Stimulated activated naive CD8-positive, alpha-beta T cell treated with anti-CD3 and anti-CD28 coated beads, Interleukin-15, Interleukin-2, amounts not matched to agents 100 ng/mL and 50 ng/mL, for 24 hours (primary cell): ENCODE data around the gene MMAA.
"Not testable (repeated sequence)": the region's sequence is repeated elsewhere in the genome, so short reads cannot be mapped to it uniquely, and the experiment has no call there.

Experiments
- H3K27ac Mint-ChIP-seq: one replicate; pipeline ENCODE4 v1.8.0; 2021; ENCODE audit warnings: mild to moderate bottlenecking, mixed read lengths
- H3K27me3 Mint-ChIP-seq: one replicate; pipeline ENCODE4 v1.8.0; 2021; ENCODE audit warnings: mixed read lengths
- H3K36me3 Mint-ChIP-seq: one replicate; pipeline ENCODE4 v1.8.0; 2021; ENCODE audit warnings: low read depth, mixed read lengths
- H3K4me1 Mint-ChIP-seq: one replicate; pipeline ENCODE4 v1.8.0; 2021; ENCODE audit warnings: low read depth, mixed read lengths
- H3K4me3 Mint-ChIP-seq: one replicate; pipeline ENCODE4 v1.8.0; 2021; ENCODE audit warnings: mild to moderate bottlenecking, mixed read lengths
- H3K9me3 Mint-ChIP-seq: one replicate; pipeline ENCODE4 v1.8.0; 2021; ENCODE audit warnings: mixed read lengths

MMAA gene

DNA sequence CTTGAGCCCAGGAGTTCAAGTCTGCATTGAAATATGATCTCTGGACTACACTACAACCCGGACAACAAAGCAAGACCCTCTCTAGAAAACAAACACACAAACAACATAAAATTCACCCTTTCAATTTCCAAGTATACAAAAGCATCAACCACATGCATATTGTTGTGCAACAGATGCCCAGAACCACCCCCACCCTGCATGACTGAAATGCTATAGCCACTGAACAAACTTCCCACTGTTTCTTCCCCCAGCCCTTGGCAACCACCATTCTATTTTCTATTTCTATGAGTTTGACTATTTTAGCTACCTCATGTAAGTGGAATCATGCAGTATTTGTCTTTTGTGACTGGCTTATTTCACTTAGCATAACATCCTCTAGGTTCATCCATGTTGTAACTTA lies 46.6 kb downstream of the MMAA start:
- Mint-ChIP-seq H3K36me3 (peaks cover 21% of the 10 kb centered on the region), H3K4me3 (no peak overlapping the region), H3K9me3 (peaks cover 32% of the 10 kb centered on the region), H3K27me3 (peaks cover 6% of the 10 kb centered on the region), H3K4me1 (no peaks in the 10 kb centered on the region), H3K27ac (no peak overlapping the region)

DNA sequence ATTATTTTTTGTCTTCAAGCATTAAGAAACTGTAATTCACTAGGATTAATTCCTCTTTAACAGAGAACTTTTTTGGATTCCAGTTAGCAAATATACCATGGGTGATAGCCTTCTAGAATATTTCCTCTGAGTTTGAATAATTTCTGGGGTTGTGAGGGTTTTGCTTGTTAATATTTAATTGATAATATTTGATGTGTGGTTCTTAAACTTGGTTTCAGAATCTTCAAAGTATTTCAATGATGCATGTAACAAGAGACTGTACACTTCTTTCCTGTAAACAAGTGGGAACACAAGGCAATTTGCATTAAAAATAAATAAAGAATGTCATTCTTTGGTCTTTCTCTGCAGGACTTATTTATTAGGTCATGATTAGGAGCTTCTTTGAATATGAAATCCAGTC lies 51.2 kb downstream of the MMAA start:
- H3K4me1 Mint-ChIP-seq = no peaks in the 10 kb centered on the region
- no peak overlapping the region for H3K27ac Mint-ChIP-seq
- no peak overlapping the region for H3K4me3 Mint-ChIP-seq
- H3K36me3 Mint-ChIP-seq = peaks cover 5% of the 10 kb centered on the region
- H3K27me3 Mint-ChIP-seq = peaks cover 6% of the 10 kb centered on the region
- peaks cover 7% of the 10 kb centered on the region for H3K9me3 Mint-ChIP-seq

DNA sequence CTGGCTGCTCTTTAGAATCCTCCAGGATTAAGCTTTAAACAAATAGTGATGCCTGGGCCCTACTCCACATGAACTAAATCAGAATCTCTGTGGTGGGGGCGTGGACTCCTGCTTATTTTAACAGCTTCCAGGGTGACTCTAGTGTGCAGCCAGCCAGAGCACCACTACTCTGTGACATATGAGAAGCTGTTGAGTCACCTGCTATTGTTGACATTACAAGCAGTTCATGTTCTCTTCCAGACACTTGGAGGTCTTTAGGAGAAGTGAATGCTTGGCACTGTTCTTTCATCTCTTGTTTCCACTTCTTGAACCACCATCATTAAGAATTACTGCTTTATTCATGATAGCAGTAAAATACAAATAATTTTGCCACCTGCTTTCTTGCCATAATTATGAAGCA lies 60.3 kb downstream of the MMAA start:
- Mint-ChIP-seq H3K36me3 (no peaks in the 10 kb centered on the region), H3K27ac (no peak overlapping the region), H3K4me3 (no peak overlapping the region), H3K4me1 (no peaks in the 10 kb centered on the region), H3K9me3 (peaks cover 12% of the 10 kb centered on the region), H3K27me3 (peaks cover 42% of the 10 kb centered on the region)

DNA sequence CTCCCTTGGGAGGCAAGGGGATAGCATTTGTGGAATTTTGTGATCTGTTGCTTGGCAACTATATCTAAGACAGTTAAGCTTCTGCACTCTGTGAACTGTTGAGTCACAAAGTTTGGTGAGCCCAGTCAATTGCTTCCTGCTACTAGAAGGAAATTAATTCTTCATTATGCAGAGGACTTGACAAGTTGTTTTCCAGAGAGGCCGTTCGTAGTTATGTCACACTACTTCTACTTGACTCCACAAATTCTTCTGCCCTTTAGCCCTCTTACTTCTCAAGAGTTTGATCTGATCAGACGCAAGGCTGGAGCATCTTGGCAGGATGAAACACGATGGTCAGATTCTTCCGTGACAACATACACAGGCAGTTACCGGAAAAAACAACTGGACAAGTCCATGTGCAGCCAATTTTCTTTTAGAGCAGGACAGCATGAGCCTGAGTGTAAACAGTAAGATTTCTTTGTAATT lies 60.8 kb downstream of the MMAA start, which contains the start of gene C4orf51:
Gene C4orf51 (plus strand): TSS at position 156 of the 465 bp plus-strand sequence. CDS start 58 bp downstream, at position 214.
- Mint-ChIP-seq H3K27me3 (peaks cover 42% of the 10 kb centered on the region), H3K9me3 (peaks cover 12% of the 10 kb centered on the region), H3K4me1 (no peaks in the 10 kb centered on the region), H3K27ac (no peak within 1 kb of the TSS), H3K36me3 (no peaks in the 10 kb centered on the region), H3K4me3 (no peak within 1 kb of the TSS)

DNA sequence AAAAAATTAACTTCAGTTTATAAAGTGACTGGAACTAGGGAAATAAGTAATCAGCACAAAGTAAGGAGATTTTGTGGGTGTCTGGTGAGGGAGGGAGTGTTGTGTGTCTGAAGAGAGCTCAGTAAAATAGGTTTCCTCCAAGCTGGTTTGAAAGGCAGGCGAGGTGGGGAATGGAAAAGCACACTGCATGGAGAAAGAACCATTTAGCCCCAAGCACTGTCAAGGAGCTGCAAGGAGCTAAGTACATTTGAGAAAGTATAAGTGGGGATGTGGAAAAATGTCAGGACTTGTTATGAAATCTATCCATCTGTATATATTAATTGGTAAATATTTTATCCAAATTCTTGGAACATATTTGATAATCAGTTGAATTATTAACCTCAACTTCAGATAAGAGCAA lies 61.7 kb downstream of the MMAA start:
- no peaks in the 10 kb centered on the region for H3K4me1 Mint-ChIP-seq
- H3K36me3 Mint-ChIP-seq = no peaks in the 10 kb centered on the region
- H3K9me3 Mint-ChIP-seq = peaks cover 15% of the 10 kb centered on the region
- H3K27ac Mint-ChIP-seq = no peak overlapping the region
- H3K4me3 Mint-ChIP-seq = no peak overlapping the region
- peaks cover 45% of the 10 kb centered on the region for H3K27me3 Mint-ChIP-seq

DNA sequence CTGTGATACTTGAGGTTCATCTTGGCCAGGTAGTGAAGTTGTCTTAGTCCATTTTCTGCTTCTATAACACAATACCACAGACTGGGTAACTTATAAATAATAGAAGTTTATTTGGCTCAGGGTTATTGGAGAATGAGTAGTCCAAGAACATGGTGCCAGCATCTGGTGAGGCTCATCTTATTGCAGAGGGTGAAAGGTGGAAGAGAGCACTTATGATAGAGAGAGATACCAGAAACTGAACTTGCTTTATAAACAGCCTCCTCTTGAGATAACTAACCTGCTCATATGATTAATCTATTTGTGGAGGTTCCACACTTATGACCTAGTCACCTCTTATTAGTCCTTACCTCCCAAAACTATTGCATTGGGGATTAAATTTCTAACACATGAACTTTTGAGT lies 62.3 kb downstream of the MMAA start:
- Mint-ChIP-seq H3K4me3 (no peak overlapping the region), H3K27ac (no peak overlapping the region), H3K9me3 (peaks cover 15% of the 10 kb centered on the region), H3K36me3 (no peaks in the 10 kb centered on the region), H3K27me3 (peaks cover 44% of the 10 kb centered on the region), H3K4me1 (no peaks in the 10 kb centered on the region)

DNA sequence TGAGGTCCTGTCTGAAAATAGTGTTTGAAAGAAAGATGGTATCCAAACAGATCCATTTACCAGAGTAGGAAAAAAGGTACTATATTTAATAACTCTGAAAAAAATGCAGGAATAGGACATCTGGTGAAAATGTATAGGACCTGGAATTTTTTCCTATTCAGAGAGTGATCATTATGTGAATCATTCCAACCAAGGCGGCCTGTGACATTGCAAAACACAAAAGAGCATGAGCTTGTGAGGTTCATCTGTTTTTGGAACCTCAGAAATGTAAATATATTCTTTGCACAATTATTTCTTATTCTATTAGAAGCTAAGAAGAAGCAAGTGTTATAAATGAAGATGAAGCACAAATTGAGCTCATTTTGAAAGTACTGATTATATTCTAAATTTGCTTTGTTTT lies 62.8 kb downstream of the MMAA start:
- Mint-ChIP-seq H3K36me3 (no peaks in the 10 kb centered on the region), H3K27me3 (peaks cover 41% of the 10 kb centered on the region), H3K4me1 (no peaks in the 10 kb centered on the region), H3K4me3 (no peak overlapping the region), H3K9me3 (peaks cover 15% of the 10 kb centered on the region), H3K27ac (no peak overlapping the region)

DNA sequence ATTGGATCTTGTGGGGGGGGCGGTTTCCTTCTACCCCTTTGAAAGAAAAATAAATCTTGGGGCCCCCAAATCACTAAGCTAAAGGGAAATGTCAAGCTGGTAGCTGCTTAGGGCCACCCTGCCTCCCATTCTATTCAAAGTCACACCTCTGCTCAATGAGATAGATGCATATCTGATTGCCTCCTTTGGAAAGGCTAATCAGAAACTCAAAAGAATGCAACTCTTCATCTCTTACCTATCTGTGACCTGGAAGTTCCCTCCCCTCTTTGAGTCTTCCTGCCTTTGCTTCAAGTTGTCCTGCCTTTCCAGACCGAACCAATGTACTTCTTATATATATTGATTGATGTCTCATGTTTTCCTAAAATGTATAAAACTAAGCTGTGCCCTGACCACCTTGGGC lies 67.8 kb downstream of the MMAA start:
- Mint-ChIP-seq H3K27me3 (peaks cover 16% of the 10 kb centered on the region), H3K27ac (no peak overlapping the region), H3K4me1 (no peaks in the 10 kb centered on the region), H3K36me3 (no peaks in the 10 kb centered on the region), H3K4me3 (no peak overlapping the region), H3K9me3 (peaks cover 8% of the 10 kb centered on the region)

DNA sequence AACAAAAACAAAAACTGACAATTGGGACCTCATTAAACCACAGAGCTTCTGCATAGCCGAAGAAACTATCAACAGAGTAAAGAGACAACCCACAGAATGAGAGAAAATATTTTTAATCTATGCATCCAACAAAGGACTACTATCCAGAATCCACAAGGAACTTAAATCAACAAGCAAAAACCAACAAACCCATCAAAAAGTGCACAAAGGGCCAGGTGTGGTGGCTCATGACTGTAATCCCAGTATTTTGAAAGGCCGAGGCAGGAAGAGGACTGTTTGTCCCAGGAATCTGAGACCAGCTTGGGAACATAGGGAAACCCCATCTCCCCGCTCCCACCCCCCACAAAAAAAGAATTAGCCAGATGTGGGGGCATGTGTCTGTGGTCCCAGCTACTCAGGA lies 71.4 kb downstream of the MMAA start:
- H3K27ac Mint-ChIP-seq = no peak overlapping the region
- no peaks in the 10 kb centered on the region for H3K36me3 Mint-ChIP-seq
- peaks cover 7% of the 10 kb centered on the region for H3K27me3 Mint-ChIP-seq
- no peak overlapping the region for H3K4me3 Mint-ChIP-seq
- peaks cover 8% of the 10 kb centered on the region for H3K9me3 Mint-ChIP-seq
- no peaks in the 10 kb centered on the region for H3K4me1 Mint-ChIP-seq

DNA sequence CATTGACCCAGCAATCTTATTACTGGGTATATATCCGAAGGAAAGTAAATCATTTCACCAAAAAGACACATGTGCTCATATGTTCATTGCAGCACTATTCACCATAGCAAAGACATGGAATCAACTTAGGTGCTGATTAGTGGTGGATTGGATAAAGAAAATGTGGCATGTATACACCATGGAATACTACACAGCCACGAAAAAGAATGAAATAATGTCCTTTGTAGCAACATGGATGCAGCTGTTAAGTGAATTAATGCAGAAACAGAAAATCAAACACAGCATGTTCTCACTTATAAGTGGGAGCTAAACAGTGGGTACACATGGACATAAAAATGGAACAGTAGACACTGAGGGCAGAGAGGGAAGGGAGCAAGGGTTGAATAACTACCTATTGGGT lies 72.2 kb downstream of the MMAA start:
- not testable (repeated sequence) for H3K9me3 Mint-ChIP-seq, H3K27me3 Mint-ChIP-seq, H3K4me3 Mint-ChIP-seq, H3K36me3 Mint-ChIP-seq, H3K4me1 Mint-ChIP-seq, H3K27ac Mint-ChIP-seq

DNA sequence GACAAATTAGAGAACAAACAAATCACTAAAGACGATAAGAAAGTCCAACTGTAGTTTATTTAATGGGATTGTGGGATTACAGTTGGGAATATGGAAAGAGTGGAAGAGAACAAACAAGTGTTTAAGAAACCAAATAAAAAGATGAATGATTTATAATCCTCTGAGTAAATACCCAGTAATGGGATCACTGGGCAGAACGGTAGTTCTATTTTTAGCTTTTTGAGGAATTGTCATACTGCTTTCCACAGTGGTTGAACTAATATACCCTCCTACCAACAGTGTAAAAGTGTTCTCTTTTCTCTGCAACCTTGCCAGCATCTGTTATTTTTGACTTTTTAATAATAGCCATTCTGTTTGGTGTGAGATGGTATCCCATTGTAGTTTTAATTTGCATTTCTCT lies 75.7 kb downstream of the MMAA start:
- H3K27me3 Mint-ChIP-seq = peaks cover 3% of the 10 kb centered on the region
- no peaks in the 10 kb centered on the region for H3K36me3 Mint-ChIP-seq
- no peak overlapping the region for H3K4me3 Mint-ChIP-seq
- H3K4me1 Mint-ChIP-seq = no peaks in the 10 kb centered on the region
- H3K27ac Mint-ChIP-seq = no peak overlapping the region
- H3K9me3 Mint-ChIP-seq = peaks cover 8% of the 10 kb centered on the region

DNA sequence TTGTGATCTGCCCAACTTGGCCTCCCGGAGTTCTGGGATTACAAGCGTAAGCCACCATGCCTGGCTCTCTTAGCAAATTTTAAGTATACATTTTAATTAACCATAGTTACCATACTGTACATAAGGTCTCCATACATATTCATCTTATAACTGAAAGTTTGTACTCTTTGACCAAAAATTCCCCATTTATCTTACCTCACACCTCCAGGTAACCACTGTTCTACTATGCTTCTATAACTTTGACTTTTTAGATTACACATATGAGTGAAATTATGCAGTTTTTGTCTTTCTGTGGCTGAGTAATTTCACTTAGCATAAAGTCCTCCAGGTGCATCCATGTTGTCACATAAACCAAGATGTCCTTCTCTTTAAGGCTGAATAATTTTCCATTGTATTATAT lies 78.1 kb downstream of the MMAA start:
- Mint-ChIP-seq H3K36me3 (no peaks in the 10 kb centered on the region), H3K27me3 (peaks cover 3% of the 10 kb centered on the region), H3K9me3 (peaks cover 3% of the 10 kb centered on the region), H3K4me1 (no peaks in the 10 kb centered on the region), H3K27ac (no peak overlapping the region), H3K4me3 (no peak overlapping the region)

DNA sequence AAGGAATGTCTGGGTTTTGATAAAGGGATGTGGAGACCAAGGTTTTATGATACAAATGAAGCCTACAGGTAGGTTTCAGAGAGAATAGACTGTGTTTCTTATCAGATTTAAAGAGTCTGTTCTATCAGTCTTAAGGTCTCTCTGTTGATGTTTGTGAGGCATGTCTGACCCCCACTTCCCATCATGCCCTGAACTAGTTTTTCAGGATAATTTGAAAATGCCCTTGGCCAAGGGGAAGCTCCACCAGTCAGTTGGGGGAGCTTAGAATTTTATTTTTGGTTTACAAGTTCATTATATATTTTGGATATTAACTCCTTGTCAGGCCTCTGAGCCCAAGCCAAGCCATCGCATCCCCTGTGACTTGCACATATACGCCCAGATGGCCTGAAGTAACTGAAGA lies 79.3 kb downstream of the MMAA start:
- no peak overlapping the region for H3K27ac Mint-ChIP-seq
- no peaks in the 10 kb centered on the region for H3K36me3 Mint-ChIP-seq
- no peaks in the 10 kb centered on the region for H3K4me1 Mint-ChIP-seq
- peaks cover 3% of the 10 kb centered on the region for H3K9me3 Mint-ChIP-seq
- peaks cover 3% of the 10 kb centered on the region for H3K27me3 Mint-ChIP-seq
- H3K4me3 Mint-ChIP-seq = no peak overlapping the region

DNA sequence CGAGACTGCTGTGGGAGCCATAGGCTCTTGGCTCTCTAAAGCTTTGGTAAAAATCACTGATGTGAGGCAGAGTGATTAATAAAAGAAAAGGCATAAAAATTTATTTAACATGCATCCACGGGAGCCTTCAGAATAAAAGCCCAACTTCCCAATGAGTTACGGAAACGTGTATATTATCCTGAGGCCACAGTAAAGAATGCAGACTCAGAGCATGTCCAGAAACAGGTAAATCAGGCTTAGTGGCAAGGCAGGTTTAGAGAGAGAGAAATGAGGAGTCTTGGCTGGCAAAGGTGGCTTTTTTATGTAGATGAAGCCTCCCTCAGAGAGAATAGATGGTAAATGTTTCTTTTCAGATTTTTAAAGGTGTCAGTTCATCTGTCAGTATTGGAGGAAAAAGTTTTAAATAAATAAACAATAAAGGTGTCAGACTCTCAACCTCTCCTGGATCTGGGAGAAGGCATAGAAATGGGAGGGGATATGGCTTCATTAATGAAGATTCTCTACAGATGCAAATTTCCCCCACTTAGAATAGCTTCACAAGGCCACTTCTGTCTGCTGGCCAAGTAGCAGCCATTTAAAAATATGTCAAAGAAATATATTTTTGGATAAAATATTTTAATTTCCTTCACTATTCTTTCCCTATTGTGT lies 84.8 kb downstream of the MMAA start:
- Mint-ChIP-seq H3K9me3 (no peaks in the 10 kb centered on the region), H3K27me3 (peaks cover 3% of the 10 kb centered on the region), H3K36me3 (no peaks in the 10 kb centered on the region), H3K4me3 (no peak overlapping the region), H3K4me1 (no peaks in the 10 kb centered on the region), H3K27ac (no peak overlapping the region)

DNA sequence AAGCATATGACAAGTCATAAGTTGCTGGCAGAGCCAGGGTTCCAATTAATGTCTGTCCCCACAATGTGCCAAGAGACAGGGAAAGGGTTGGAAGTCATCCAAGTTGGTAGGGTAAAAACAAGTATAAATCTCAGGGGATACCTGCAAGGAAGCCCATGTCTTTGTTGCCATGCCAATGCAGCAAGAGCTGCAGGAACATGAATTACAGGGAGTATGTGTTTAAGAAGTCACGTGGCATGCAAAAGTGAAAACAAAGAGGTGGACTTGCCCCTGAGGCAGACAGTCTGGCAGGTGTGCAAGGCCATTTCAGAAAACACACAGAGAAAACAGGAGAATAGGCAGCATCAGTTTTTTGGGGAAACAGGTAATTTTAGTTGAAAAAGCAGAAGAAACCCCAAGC lies 90.2 kb downstream of the MMAA start:
- peaks cover 6% of the 10 kb centered on the region for H3K27me3 Mint-ChIP-seq
- H3K4me1 Mint-ChIP-seq = peaks cover 20% of the 10 kb centered on the region
- H3K4me3 Mint-ChIP-seq = no peak overlapping the region
- no peak overlapping the region for H3K27ac Mint-ChIP-seq
- H3K9me3 Mint-ChIP-seq = peaks cover 26% of the 10 kb centered on the region
- peaks cover 5% of the 10 kb centered on the region for H3K36me3 Mint-ChIP-seq
